Measurements from ENCODE around the gene CYP19A1. TPM values are rescaled to one million over a fixed set of nuclear protein-coding genes. Genes with fewer than 3 reads are reported as not detected.

Gene CYP19A1
- total RNA-seq, 1 donor from 2014 or later = not detected

DNA sequence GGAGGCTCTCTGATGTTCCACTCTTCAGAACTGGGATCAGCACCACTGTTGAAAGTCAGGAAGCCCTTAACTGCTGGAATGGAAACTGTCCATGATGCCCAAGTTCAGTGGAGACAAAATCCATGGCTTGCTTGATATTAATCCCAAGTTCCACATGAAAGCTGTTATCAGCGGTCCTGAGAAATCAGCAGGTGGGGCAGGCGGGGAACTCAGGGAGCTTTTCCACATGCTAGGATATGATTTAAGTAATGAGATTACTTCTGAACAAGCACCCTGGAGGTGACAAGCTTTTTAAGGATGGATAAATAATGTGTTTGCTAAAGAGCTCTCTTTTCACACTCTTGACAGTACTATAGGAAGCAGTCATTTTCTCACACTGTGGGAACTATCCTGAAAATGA, 82.9 kb downstream of the CYP19A1 start:
- no peak for TF ChIP-seq CTCF (IDR thresholded peaks at IDR 0.05)
- peaks cover 25% of the 10 kb centered on the region for H3K27me3 Mint-ChIP-seq (ENCODE audit: low read depth)
- no peak overlapping the region for H3K27ac Mint-ChIP-seq (ENCODE audit: unreplicated experiment)

DNA sequence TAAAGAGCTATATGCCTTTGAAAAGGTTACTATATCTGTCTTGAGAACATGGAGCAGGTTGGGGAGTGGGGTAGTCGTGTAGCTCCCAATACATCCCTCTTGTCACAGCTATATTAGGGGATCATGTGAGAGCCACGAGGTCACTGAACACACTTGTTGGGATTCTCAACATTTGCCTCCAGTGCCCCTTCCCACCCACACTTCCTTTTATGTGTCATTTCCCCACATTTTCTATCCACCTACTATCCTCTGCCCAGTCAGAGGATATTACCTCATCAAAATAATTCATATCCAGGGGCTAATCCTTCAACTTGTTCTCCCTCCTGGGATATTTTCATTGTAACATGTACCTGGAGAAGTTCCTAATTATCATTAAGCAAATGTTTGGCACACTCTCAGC, 85.0 kb downstream of the CYP19A1 start:
- Mint-ChIP-seq H3K27ac (ENCODE audit: unreplicated experiment) (no peak overlapping the region), H3K4me1 (ENCODE audit: low read depth) (no peaks in the 10 kb centered on the region), H3K9me3 (ENCODE audit: low read depth) (no peaks in the 10 kb centered on the region), H3K4me3 (ENCODE audit: unreplicated experiment) (no peak overlapping the region), H3K27me3 (ENCODE audit: low read depth) (peaks cover 13% of the 10 kb centered on the region), H3K36me3 (ENCODE audit: low read depth) (no peaks in the 10 kb centered on the region)
- no peak for TF ChIP-seq CTCF (IDR thresholded peaks at IDR 0.05)
- no peak for DNase-seq (ENCODE audit: low spot score)

More for the DNA sequence above, 82.9 kb downstream of the CYP19A1 start:
- Mint-ChIP-seq H3K9me3 (ENCODE audit: low read depth) (no peaks in the 10 kb centered on the region), H3K4me3 (ENCODE audit: unreplicated experiment) (no peak overlapping the region), H3K36me3 (ENCODE audit: low read depth) (no peaks in the 10 kb centered on the region), H3K4me1 (ENCODE audit: low read depth) (no peaks in the 10 kb centered on the region)
- no peak for DNase-seq (ENCODE audit: low spot score)

- no peak overlapping the region for H3K27ac Mint-ChIP-seq (ENCODE audit: unreplicated experiment)
- no peak for TF ChIP-seq CTCF (IDR thresholded peaks at IDR 0.05)
- H3K4me3 Mint-ChIP-seq (ENCODE audit: unreplicated experiment) = no peak overlapping the region
- H3K9me3 Mint-ChIP-seq (ENCODE audit: low read depth) = no peaks in the 10 kb centered on the region
- no peaks in the 10 kb centered on the region for H3K4me1 Mint-ChIP-seq (ENCODE audit: low read depth)
- H3K36me3 Mint-ChIP-seq (ENCODE audit: low read depth) = no peaks in the 10 kb centered on the region
- DNase-seq (ENCODE audit: low spot score) = no peak
- peaks cover 9% of the 10 kb centered on the region for H3K27me3 Mint-ChIP-seq (ENCODE audit: low read depth)
Observed at GRCh38 chr15:51252671-51253070, 85.7 kb downstream of the CYP19A1 start.

DNA sequence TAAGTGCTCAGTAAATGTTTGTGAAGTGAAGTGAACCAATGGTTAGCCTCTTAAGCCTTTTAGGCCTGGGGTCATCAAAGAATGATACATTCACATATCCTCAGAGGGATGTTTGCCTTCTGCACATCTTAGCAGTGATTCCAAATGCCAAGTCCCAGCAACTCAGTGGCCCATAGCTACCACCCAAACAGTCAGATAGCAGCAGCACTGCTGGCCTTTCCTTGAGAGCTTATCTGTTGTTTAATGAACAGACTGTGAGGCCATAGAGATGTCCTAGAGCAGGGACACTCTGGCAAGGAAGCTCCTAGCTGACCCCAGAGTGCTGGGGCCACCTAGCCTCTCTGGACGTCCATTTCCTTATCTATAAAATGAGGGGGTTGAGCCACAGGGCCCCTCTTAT, 86.8 kb downstream of the CYP19A1 start:
- peaks cover 6% of the 10 kb centered on the region for H3K27me3 Mint-ChIP-seq (ENCODE audit: low read depth)
- DNase-seq (ENCODE audit: low spot score) = no peak
- no peak for TF ChIP-seq CTCF (IDR thresholded peaks at IDR 0.05)
- H3K9me3 Mint-ChIP-seq (ENCODE audit: low read depth) = no peaks in the 10 kb centered on the region
- no peak overlapping the region for H3K4me3 Mint-ChIP-seq (ENCODE audit: unreplicated experiment)
- H3K4me1 Mint-ChIP-seq (ENCODE audit: low read depth) = no peaks in the 10 kb centered on the region
- no peaks in the 10 kb centered on the region for H3K36me3 Mint-ChIP-seq (ENCODE audit: low read depth)
- H3K27ac Mint-ChIP-seq (ENCODE audit: unreplicated experiment) = no peak overlapping the region

GRCh38 chr15:51250217-51251011, 88.0 kb downstream of the CYP19A1 start:
- no peak for TF ChIP-seq CTCF (IDR thresholded peaks at IDR 0.05)
- no peak for DNase-seq (ENCODE audit: low spot score)
- Mint-ChIP-seq H3K27ac (ENCODE audit: unreplicated experiment) (no peak overlapping the region), H3K4me3 (ENCODE audit: unreplicated experiment) (no peak overlapping the region), H3K27me3 (ENCODE audit: low read depth) (peaks cover 6% of the 10 kb centered on the region), H3K36me3 (ENCODE audit: low read depth) (no peaks in the 10 kb centered on the region), H3K4me1 (ENCODE audit: low read depth) (no peaks in the 10 kb centered on the region), H3K9me3 (ENCODE audit: low read depth) (no peaks in the 10 kb centered on the region)

Data from chondrocyte (in vitro differentiated cells).